DND-41 (cell line): ENCODE measurements around the gene CYB5R4.

Source experiments
- ATAC-seq: fragments of 200-7000 bp; cut with Tn5 transposase; 3 replicates; pipeline ENCODE4 v1.9.1; 2021; ENCODE audit warnings: low read depth; ENCODE audit not compliant: insufficient read depth
- DNase-seq: peaks from one replicate; pipeline ENCODE4 v3.0.0-alpha.2; 2020
- H2AFZ ChIP-seq: 2 replicates; pipeline ENCODE4 v1.6.0; 2012; ENCODE audit warnings: low read depth, low read length
- H3K27ac ChIP-seq: 2 replicates; pipeline ENCODE4 v1.5.1; 2012; ENCODE audit warnings: low read length, inconsistent platforms
- H3K27me3 ChIP-seq: fragments of 200-600 bp; sonication (generic); 2 replicates; pipeline ENCODE4 v1.6.0; 2012; ENCODE audit warnings: low read length, mild to moderate bottlenecking, inconsistent platforms; ENCODE audit not compliant: insufficient read depth, poor library complexity
- H3K36me3 ChIP-seq: 2 replicates; pipeline ENCODE4 v1.5.1; 2012; ENCODE audit warnings: low read length, inconsistent platforms; ENCODE audit not compliant: insufficient read depth
- H3K4me1 ChIP-seq: 2 replicates; pipeline ENCODE4 v1.5.1; 2012; ENCODE audit warnings: mild to moderate bottlenecking, low read length; ENCODE audit not compliant: insufficient read depth
- H3K4me2 ChIP-seq: 2 replicates; pipeline ENCODE4 v1.6.0; 2012; ENCODE audit warnings: mild to moderate bottlenecking, moderate library complexity, low read length, inconsistent platforms; ENCODE audit not compliant: insufficient read depth
- H3K4me3 ChIP-seq, 2 experiments: fragments of 200-600 bp in 1 of 2; shearing (Covaris generic) in 1 of 2; 2 replicates each; pipeline ENCODE4 v1.5.1; 2012 to 2016; ENCODE audit warnings: inconsistent platforms in 2 of 2, low read length in 2 of 2, mild to moderate bottlenecking in 2 of 2, low read depth in 1 of 2, moderate library complexity in 1 of 2
- H3K79me2 ChIP-seq: 2 replicates; pipeline ENCODE4 v1.6.0; 2012; ENCODE audit warnings: low read length, inconsistent platforms; ENCODE audit not compliant: insufficient read depth
- H3K9ac ChIP-seq: 2 replicates; pipeline ENCODE4 v1.6.0; 2012; ENCODE audit warnings: low read depth, mild to moderate bottlenecking, inconsistent platforms, low read length, moderate library complexity
- H3K9me3 ChIP-seq: 2 replicates; pipeline ENCODE4 v1.5.1; 2012; ENCODE audit warnings: low read length, moderate library complexity, mild to moderate bottlenecking, inconsistent platforms; ENCODE audit not compliant: insufficient read depth, severe bottlenecking
- H4K20me1 ChIP-seq: 2 replicates; pipeline ENCODE4 v1.6.0; 2012; ENCODE audit warnings: low read length; ENCODE audit not compliant: insufficient read depth
- EZH2 ChIP-seq: IDR thresholded peaks from 3 replicates; pipeline ENCODE4 v1.6.1; 2012; ENCODE audit warnings: borderline replicate concordance, low read depth, mild to moderate bottlenecking, moderate library complexity, low read length, inconsistent platforms; ENCODE audit not compliant: severe bottlenecking
- TF ChIP-seq, protein P1 (sequence below): IDR thresholded peaks from 2 replicates; pipeline ENCODE4 v1.5.1; 2012; ENCODE audit warnings: borderline replicate concordance, low read length, moderate library complexity, mild to moderate bottlenecking; ENCODE audit not compliant: poor library complexity, severe bottlenecking; ENCODE audit errors: extremely low read depth

CYB5R4 gene

DNA sequence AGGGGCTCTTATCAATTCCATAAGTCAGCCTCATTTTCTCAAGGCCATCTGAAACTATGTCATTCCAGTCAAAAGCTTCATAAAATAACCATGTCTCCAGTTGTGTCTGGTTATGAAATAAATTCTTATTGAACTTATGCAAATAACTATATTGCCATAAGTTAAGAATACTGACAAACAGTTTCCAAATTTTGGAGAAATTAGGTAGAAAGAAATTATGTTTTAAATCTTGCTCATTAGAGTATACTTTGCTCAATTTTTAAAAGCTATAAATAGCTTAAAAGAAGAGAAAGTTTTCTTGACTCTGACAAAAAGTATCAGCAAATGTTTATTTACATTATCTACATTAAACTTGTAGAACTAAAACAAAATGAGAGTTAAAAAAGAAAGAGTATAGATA lies 111.1 kb downstream of the CYB5R4 start:
- Histone ChIP-seq H3K27ac (no peak overlapping the region), H3K4me3 (no peak overlapping the region), H3K9ac (no peak overlapping the region), H3K4me2 (no peak overlapping the region), H3K4me1 (no peaks in the 10 kb centered on the region), H2AFZ (no peak overlapping the region), H3K27me3 (no peaks in the 10 kb centered on the region), H3K36me3 (no peaks in the 10 kb centered on the region), H4K20me1 (no peaks in the 10 kb centered on the region), H3K9me3 (peaks cover 3% of the 10 kb centered on the region), H3K79me2 (no peaks in the 10 kb centered on the region)
- TF ChIP-seq EZH2: no peak
- TF ChIP-seq, protein P1, sequence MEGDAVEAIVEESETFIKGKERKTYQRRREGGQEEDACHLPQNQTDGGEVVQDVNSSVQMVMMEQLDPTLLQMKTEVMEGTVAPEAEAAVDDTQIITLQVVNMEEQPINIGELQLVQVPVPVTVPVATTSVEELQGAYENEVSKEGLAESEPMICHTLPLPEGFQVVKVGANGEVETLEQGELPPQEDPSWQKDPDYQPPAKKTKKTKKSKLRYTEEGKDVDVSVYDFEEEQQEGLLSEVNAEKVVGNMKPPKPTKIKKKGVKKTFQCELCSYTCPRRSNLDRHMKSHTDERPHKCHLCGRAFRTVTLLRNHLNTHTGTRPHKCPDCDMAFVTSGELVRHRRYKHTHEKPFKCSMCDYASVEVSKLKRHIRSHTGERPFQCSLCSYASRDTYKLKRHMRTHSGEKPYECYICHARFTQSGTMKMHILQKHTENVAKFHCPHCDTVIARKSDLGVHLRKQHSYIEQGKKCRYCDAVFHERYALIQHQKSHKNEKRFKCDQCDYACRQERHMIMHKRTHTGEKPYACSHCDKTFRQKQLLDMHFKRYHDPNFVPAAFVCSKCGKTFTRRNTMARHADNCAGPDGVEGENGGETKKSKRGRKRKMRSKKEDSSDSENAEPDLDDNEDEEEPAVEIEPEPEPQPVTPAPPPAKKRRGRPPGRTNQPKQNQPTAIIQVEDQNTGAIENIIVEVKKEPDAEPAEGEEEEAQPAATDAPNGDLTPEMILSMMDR: no peak
- DNase-seq (no peak), ATAC-seq (no peak)

DNA sequence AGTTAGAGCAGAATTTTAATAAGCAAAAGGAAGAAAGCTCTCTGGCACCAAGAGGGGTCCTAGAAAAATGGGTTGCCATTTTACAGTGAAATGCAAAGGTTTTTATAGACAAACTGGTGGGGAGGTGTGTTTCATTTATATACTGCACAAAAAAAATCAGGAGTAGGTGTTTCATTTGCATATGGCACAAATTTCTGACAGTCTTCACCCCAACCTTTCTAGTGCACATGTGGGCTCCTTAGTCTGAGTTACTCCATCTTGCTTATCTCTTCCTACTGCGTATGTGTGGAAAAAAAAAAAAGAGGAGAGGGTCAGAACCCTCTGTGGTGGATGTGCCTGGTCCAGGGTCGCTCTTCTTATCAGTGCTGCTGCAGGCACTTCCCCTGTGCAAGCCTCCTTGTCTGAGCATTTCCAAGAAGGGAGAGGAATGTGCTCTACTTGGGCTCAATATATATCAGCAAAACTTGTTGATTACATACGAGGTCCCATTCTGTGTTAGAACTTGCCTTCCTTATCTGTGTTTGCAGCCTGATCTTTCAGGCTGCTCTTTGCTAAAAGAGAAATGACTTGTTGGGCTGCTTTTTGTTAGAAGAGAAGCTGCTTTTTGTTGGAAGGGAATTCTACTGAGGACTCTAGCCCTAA lies 115.0 kb downstream of the CYB5R4 start:
- no peak overlapping the region for H3K4me2 ChIP-seq
- TF ChIP-seq, protein P1: no peak
- TF ChIP-seq EZH2: no peak
- DNase-seq (no peak), ATAC-seq (no peak)
- no peak overlapping the region for H2AFZ ChIP-seq
- no peaks in the 10 kb centered on the region for H3K79me2 ChIP-seq
- no peaks in the 10 kb centered on the region for H3K4me1 ChIP-seq
- no peak overlapping the region for H3K4me3 ChIP-seq
- H3K27ac ChIP-seq: no peak overlapping the region
- no peaks in the 10 kb centered on the region for H3K27me3 ChIP-seq
- H3K36me3 ChIP-seq: no peaks in the 10 kb centered on the region
- peaks cover 3% of the 10 kb centered on the region for H3K9me3 ChIP-seq
- no peaks in the 10 kb centered on the region for H4K20me1 ChIP-seq
- no peak overlapping the region for H3K9ac ChIP-seq

DNA sequence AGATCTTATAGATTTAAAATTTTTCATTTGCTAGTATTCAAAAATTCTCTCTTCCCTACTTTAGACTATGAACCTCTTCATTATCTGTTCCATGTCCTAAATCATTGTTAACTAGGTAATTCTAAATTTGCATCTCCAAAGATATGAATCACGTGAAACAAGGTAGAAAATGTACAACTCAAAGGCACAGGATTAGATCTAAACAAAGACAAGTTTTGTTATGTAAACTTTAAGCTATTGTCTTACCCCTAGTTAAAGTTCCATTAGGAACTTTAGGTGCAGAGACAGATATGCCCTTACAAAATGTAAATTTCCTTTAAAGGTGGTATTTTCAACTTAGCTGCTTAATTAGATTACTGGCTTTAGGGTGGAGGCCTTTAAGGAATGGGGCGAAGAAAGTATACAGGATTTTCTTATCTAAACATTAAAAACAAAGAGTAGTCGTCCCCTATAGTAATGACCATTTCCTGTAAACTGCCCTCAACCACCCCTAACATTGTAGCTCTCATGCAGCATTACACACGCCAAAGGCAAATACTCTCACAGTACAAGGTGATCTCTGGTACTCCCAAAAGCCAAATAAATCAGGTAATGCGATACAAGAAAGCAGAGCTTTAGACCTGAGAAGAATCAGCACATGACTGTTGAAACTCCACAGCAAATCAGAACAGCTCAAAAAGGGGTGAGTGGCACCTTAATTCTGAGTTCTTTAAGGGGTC lies 116.7 kb downstream of the CYB5R4 start:
- H3K9me3 ChIP-seq: peaks cover 3% of the 10 kb centered on the region
- no peaks in the 10 kb centered on the region for H3K27me3 ChIP-seq
- no peak overlapping the region for H3K27ac ChIP-seq
- DNase-seq: no peak
- no peak overlapping the region for H3K9ac ChIP-seq
- no peak overlapping the region for H2AFZ ChIP-seq
- no peaks in the 10 kb centered on the region for H4K20me1 ChIP-seq
- no peak for ATAC-seq
- no peaks in the 10 kb centered on the region for H3K36me3 ChIP-seq
- no peak for TF ChIP-seq EZH2
- TF ChIP-seq, protein P1: no peak
- H3K4me3 ChIP-seq: no peak overlapping the region
- H3K4me2 ChIP-seq: no peak overlapping the region
- H3K4me1 ChIP-seq: no peaks in the 10 kb centered on the region
- no peaks in the 10 kb centered on the region for H3K79me2 ChIP-seq
